Hepatic stellate cell (primary cell): ENCODE results near the gene GAREM1.
"Not testable (repeated sequence)": the region's sequence is repeated elsewhere in the genome, so short reads cannot be mapped to it uniquely, and the experiment has no call there.

Experiments used
- DNase-seq: peaks from one replicate; pipeline ENCODE4 v3.0.0; 2011; ENCODE audit warnings: low spot score

Gene GAREM1

GRCh38 chr18:32470714-32471633, at the start of gene GAREM1:
TSS of gene GAREM1 (minus strand) at chr18:32470882. CDS start at chr18:32470428, 454 bp downstream.
- DNase-seq = peak; percentile 96

- no peak for DNase-seq
Observed at GRCh38 chr18:32511147-32511546, 40.5 kb upstream of the GAREM1 start.

GRCh38 chr18:32509111-32509510, 38.4 kb upstream of the GAREM1 start:
- no peak for DNase-seq

- no peak for DNase-seq
Observed at GRCh38 chr18:32507093-32507492, 36.4 kb upstream of the GAREM1 start.

GRCh38 chr18:32502014-32502413, 31.3 kb upstream of the GAREM1 start:
- no peak for DNase-seq

GRCh38 chr18:32501242-32501641, 30.6 kb upstream of the GAREM1 start:
- DNase-seq = not testable (repeated sequence)

- DNase-seq = no peak
Observed at GRCh38 chr18:32483002-32483401, 12.3 kb upstream of the GAREM1 start.

- no peak for DNase-seq
Observed at GRCh38 chr18:32482117-32482516, 11.4 kb upstream of the GAREM1 start.

GRCh38 chr18:32480581-32480980, 9.9 kb upstream of the GAREM1 start:
- no peak for DNase-seq

GRCh38 chr18:32478807-32479206, 8.1 kb upstream of the GAREM1 start:
- DNase-seq = no peak

- no peak for DNase-seq
Observed at GRCh38 chr18:32478317-32478716, 7.6 kb upstream of the GAREM1 start.

GRCh38 chr18:32476106-32476505, 5.4 kb upstream of the GAREM1 start:
- no peak for DNase-seq

GRCh38 chr18:32475069-32475468, 4.4 kb upstream of the GAREM1 start:
- not testable (repeated sequence) for DNase-seq

- no peak for DNase-seq
Observed at GRCh38 chr18:32473325-32473724, 2.6 kb upstream of the GAREM1 start.

GRCh38 chr18:32472841-32473240, 2.2 kb upstream of the GAREM1 start:
- no peak for DNase-seq

- no peak for DNase-seq
Observed at GRCh38 chr18:32470460-32470713, 295 bp downstream of the GAREM1 start.

GRCh38 chr18:32469691-32470459, 807 bp downstream of the GAREM1 start:
- DNase-seq = peak; percentile 41

- DNase-seq = peak; percentile 42
Observed at GRCh38 chr18:32469190-32469651, 1.5 kb downstream of the GAREM1 start.

GRCh38 chr18:32468147-32468845, 2.4 kb downstream of the GAREM1 start:
- DNase-seq = no peak

- DNase-seq = no peak
Observed at GRCh38 chr18:32461709-32462272, 8.9 kb downstream of the GAREM1 start.

- no peak for DNase-seq
Observed at GRCh38 chr18:32460171-32460731, 10.4 kb downstream of the GAREM1 start.
